Activated CD4-positive, alpha-beta T cell treated with anti-CD3 and anti-CD28 coated beads, Interleukin-2, amount 10 ng/mL, durations not matched to agents 7 days and 5 days (primary cell): ENCODE data around the gene RBM39. TPM values are rescaled to one million over a fixed set of nuclear protein-coding genes. Genes with fewer than 3 reads are reported as not detected.
"Not testable (repeated sequence)": the region's sequence is repeated elsewhere in the genome, so short reads cannot be mapped to it uniquely, and the experiment has no call there.

Experiments used
- CTCF ChIA-PET: fragments of 350-600 bp; sonication (Branson Sonifier 250); formaldehyde crosslinking; loops from one replicate; lab custom pipeline; 2021; ENCODE audit warnings: antibody characterized with exemption; lab: Charles Lee
- POLR2A ChIA-PET: fragments of 350-600 bp; sonication (Branson Sonifier 250); formaldehyde crosslinking; loops from one replicate; lab custom pipeline; 2021; ENCODE audit warnings: antibody characterized with exemption; lab: Charles Lee
- DNase-seq: peaks from one replicate; pipeline ENCODE4 v3.0.0-alpha.2; 2020
- H3K27ac Mint-ChIP-seq: one replicate; pipeline ENCODE4 v1.8.0; 2021; ENCODE audit warnings: mild to moderate bottlenecking, moderate library complexity, mixed read lengths
- H3K27me3 Mint-ChIP-seq: one replicate; pipeline ENCODE4 v1.8.0; 2021; ENCODE audit warnings: mixed read lengths
- H3K36me3 Mint-ChIP-seq: one replicate; pipeline ENCODE4 v1.8.0; 2021; ENCODE audit warnings: low read depth, mixed read lengths
- H3K4me1 Mint-ChIP-seq: one replicate; pipeline ENCODE4 v1.8.0; 2021; ENCODE audit warnings: mixed read lengths
- H3K4me3 Mint-ChIP-seq: one replicate; pipeline ENCODE4 v1.8.0; 2021; ENCODE audit warnings: mild to moderate bottlenecking, moderate library complexity, mixed read lengths
- H3K9me3 Mint-ChIP-seq: one replicate; pipeline ENCODE4 v1.8.0; 2021; ENCODE audit warnings: mixed read lengths
- total RNA-seq, 2 experiments: library from RNA; stranded (reverse); gene quantifications; one replicate each; pipeline ENCODE4 v1.2.3, GENCODE V29; 2021

The RBM39 gene
- total RNA-seq, 2 experiments from 2014 or later: 374 to 396 TPM

GRCh38 chr20:35771367-35771688, 29.3 kb upstream of the RBM39 start:
- ChIA-PET CTCF (interaction anchor here (0.8 to 2.5 kb wide), 8 partner anchors 13 to 183 kb away, joined by 3 to 13 read pairs (median 3); partner anchors contain the start of genes RBM39 and SCAND1), POLR2A (interaction anchor here (0.7 to 2.5 kb wide), 2 partner anchors 28 to 183 kb away, joined by 4 to 32 read pairs; partner anchors contain the start of genes RBM39 and SCAND1)
- peak overlapping the region; percentile 65 for H3K4me3 Mint-ChIP-seq

GRCh38 chr20:35768731-35769664, 26.9 kb upstream of the RBM39 start:
- H3K36me3 Mint-ChIP-seq: peaks cover 14% of the 10 kb centered on the region
- ChIA-PET POLR2A (interaction anchor here (0.5 to 2.8 kb wide), 4 partner anchors 26 to 184 kb away, joined by 3 to 21 read pairs (median 3); partner anchors contain the start of genes RBM39 and SPAG4), CTCF (interaction anchor here (0.6 to 2.9 kb wide), 7 partner anchors 11 to 186 kb away, joined by 3 to 17 read pairs (median 5); partner anchors contain the start of genes RBM39 and SCAND1)
- peak; percentile 23 for DNase-seq
- peaks cover 7% of the 10 kb centered on the region for H3K9me3 Mint-ChIP-seq
- peaks cover 53% of the 10 kb centered on the region for H3K4me1 Mint-ChIP-seq
- H3K27ac Mint-ChIP-seq: peak overlapping the region; percentile 99
- no peak overlapping the region for H3K4me3 Mint-ChIP-seq
- no peaks in the 10 kb centered on the region for H3K27me3 Mint-ChIP-seq

More at GRCh38 chr20:35771367-35771688, 29.3 kb upstream of the RBM39 start:
- H3K27ac Mint-ChIP-seq: peak overlapping the region; percentile 94
- H3K36me3 Mint-ChIP-seq: peaks cover 25% of the 10 kb centered on the region
- H3K4me1 Mint-ChIP-seq: peaks cover 65% of the 10 kb centered on the region
- H3K9me3 Mint-ChIP-seq: peaks cover 7% of the 10 kb centered on the region
- no peaks in the 10 kb centered on the region for H3K27me3 Mint-ChIP-seq
- no peak for DNase-seq

GRCh38 chr20:35767683-35768481, 25.8 kb upstream of the RBM39 start:
- Mint-ChIP-seq H3K4me1 (peaks cover 42% of the 10 kb centered on the region), H3K27ac (peak overlapping the region; percentile 99), H3K27me3 (no peaks in the 10 kb centered on the region), H3K36me3 (peaks cover 8% of the 10 kb centered on the region), H3K4me3 (peak overlapping the region; percentile 72), H3K9me3 (peaks cover 7% of the 10 kb centered on the region)
- ChIA-PET POLR2A (interaction anchor here (0.5 to 2.8 kb wide), 4 partner anchors 25 to 186 kb away, joined by 3 to 21 read pairs (median 3); partner anchors contain the start of genes RBM39 and SPAG4), CTCF (interaction anchor here (1.4 to 2.9 kb wide), 2 partner anchors 24 to 187 kb away, joined by 8 to 17 read pairs; partner anchors contain the start of genes RBM39 and SCAND1)
- peak; percentile 83 for DNase-seq

- POLR2A ChIA-PET: no interaction called here
- no peaks in the 10 kb centered on the region for H3K27me3 Mint-ChIP-seq
- DNase-seq: no peak
- no peak overlapping the region for H3K4me3 Mint-ChIP-seq
- H3K9me3 Mint-ChIP-seq: peaks cover 7% of the 10 kb centered on the region
- peaks cover 41% of the 10 kb centered on the region for H3K4me1 Mint-ChIP-seq
- H3K36me3 Mint-ChIP-seq: peaks cover 8% of the 10 kb centered on the region
- peak overlapping the region; percentile 99 for H3K27ac Mint-ChIP-seq
- CTCF ChIA-PET: no interaction called here
Measured at GRCh38 chr20:35766843-35767242, 24.8 kb upstream of the RBM39 start.

GRCh38 chr20:35764936-35765335, 22.9 kb upstream of the RBM39 start:
- H3K27ac Mint-ChIP-seq, H3K9me3 Mint-ChIP-seq, POLR2A ChIA-PET, H3K4me3 Mint-ChIP-seq, H3K36me3 Mint-ChIP-seq, DNase-seq, H3K27me3 Mint-ChIP-seq: not testable (repeated sequence)
- CTCF ChIA-PET: interaction anchor here (1.6 kb wide), 1 partner anchor 23 kb away, joined by 7 read pairs; the partner anchor contains the start of gene RBM39
- H3K4me1 Mint-ChIP-seq: peaks cover 30% of the 10 kb centered on the region

- ChIA-PET CTCF (interaction anchor here (0.6 to 1.5 kb wide), 3 partner anchors 16 to 1689 kb away, joined by 3 to 5 read pairs (median 3); no protein-coding TSS in a partner anchor), POLR2A (no interaction called here)
- no peak for DNase-seq
- H3K36me3 Mint-ChIP-seq: no peaks in the 10 kb centered on the region
- H3K4me1 Mint-ChIP-seq: peaks cover 8% of the 10 kb centered on the region
- no peaks in the 10 kb centered on the region for H3K9me3 Mint-ChIP-seq
- no peaks in the 10 kb centered on the region for H3K27me3 Mint-ChIP-seq
- no peak overlapping the region for H3K4me3 Mint-ChIP-seq
- H3K27ac Mint-ChIP-seq: no peak overlapping the region
Measured at GRCh38 chr20:35762461-35762860, 20.4 kb upstream of the RBM39 start.

- DNase-seq, H3K4me1 Mint-ChIP-seq, H3K27me3 Mint-ChIP-seq, POLR2A ChIA-PET, H3K27ac Mint-ChIP-seq, H3K9me3 Mint-ChIP-seq, H3K4me3 Mint-ChIP-seq, H3K36me3 Mint-ChIP-seq: not testable (repeated sequence)
- CTCF ChIA-PET: interaction anchor here (0.6 to 0.7 kb wide), 2 partner anchors 18 to 324 kb away, joined by 3 read pairs; no protein-coding TSS in a partner anchor
Measured at GRCh38 chr20:35761548-35761947, 19.5 kb upstream of the RBM39 start.

- H3K4me1 Mint-ChIP-seq: peaks cover 2% of the 10 kb centered on the region
- no peak for DNase-seq
- no peak overlapping the region for H3K4me3 Mint-ChIP-seq
- ChIA-PET POLR2A (no interaction called here), CTCF (interaction anchor here (1.0 kb wide), 1 partner anchor 14 kb away, joined by 3 read pairs; the partner anchor contains the start of gene PHF20)
- H3K9me3 Mint-ChIP-seq: no peaks in the 10 kb centered on the region
- H3K36me3 Mint-ChIP-seq: no peaks in the 10 kb centered on the region
- H3K27ac Mint-ChIP-seq: no peak overlapping the region
- peaks cover 3% of the 10 kb centered on the region for H3K27me3 Mint-ChIP-seq
Measured at GRCh38 chr20:35757098-35757705, 15.1 kb upstream of the RBM39 start.

GRCh38 chr20:35756404-35756803, 14.3 kb upstream of the RBM39 start:
- Mint-ChIP-seq H3K36me3 (no peaks in the 10 kb centered on the region), H3K4me3 (no peak overlapping the region), H3K4me1 (peaks cover 2% of the 10 kb centered on the region), H3K9me3 (no peaks in the 10 kb centered on the region), H3K27ac (no peak overlapping the region), H3K27me3 (peaks cover 3% of the 10 kb centered on the region)
- CTCF ChIA-PET: interaction anchor here (0.6 kb wide), 2 partner anchors 995 to 1538 kb away, joined by 3 to 6 read pairs; no protein-coding TSS in a partner anchor
- DNase-seq: no peak
- POLR2A ChIA-PET: no interaction called here

GRCh38 chr20:35750611-35751010, 8.6 kb upstream of the RBM39 start:
- Mint-ChIP-seq H3K4me3 (no peak overlapping the region), H3K27ac (no peak overlapping the region), H3K4me1 (peaks cover 2% of the 10 kb centered on the region), H3K9me3 (no peaks in the 10 kb centered on the region), H3K27me3 (peaks cover 6% of the 10 kb centered on the region), H3K36me3 (no peaks in the 10 kb centered on the region)
- CTCF ChIA-PET: interaction anchor here (1.3 kb wide), 2 partner anchors 8 to 21 kb away, joined by 3 to 6 read pairs; partner anchors contain the start of gene RBM39
- DNase-seq: no peak
- POLR2A ChIA-PET: no interaction called here

GRCh38 chr20:35744492-35744841, 2.4 kb upstream of the RBM39 start:
- H3K4me1 Mint-ChIP-seq: peaks cover 26% of the 10 kb centered on the region
- POLR2A ChIA-PET: interaction anchor here (0.6 to 3.0 kb wide), 3 partner anchors 27 to 149 kb away, joined by 3 to 32 read pairs (median 6); partner anchors contain the start of gene PHF20
- H3K36me3 Mint-ChIP-seq: peaks cover 22% of the 10 kb centered on the region
- peak overlapping the region; percentile 91 for H3K4me3 Mint-ChIP-seq
- H3K27ac Mint-ChIP-seq: peak overlapping the region; percentile 100
- H3K9me3 Mint-ChIP-seq, DNase-seq, H3K27me3 Mint-ChIP-seq: not testable (repeated sequence)
- CTCF ChIA-PET: interaction anchor here (0.9 to 4.0 kb wide), 4 partner anchors 14 to 78 kb away, joined by 3 to 17 read pairs (median 4); no protein-coding TSS in a partner anchor
